Measurements from ENCODE around the gene SHISA6. TPM values are rescaled to one million over a fixed set of nuclear protein-coding genes. Genes with fewer than 3 reads are reported as not detected.

SHISA6 gene
- total and polyA plus RNA-seq, 2 donors (not counting 1 experiment from before 2014, with no cell fraction given), result not detected

GRCh38 chr17:11554042-11554441, 313.0 kb downstream of the SHISA6 start:
- Histone ChIP-seq H3K36me3 (ENCODE audit: control insufficient read depth, insufficient read depth, low read length) (no peaks in the 10 kb centered on the region), H3K9me3 (ENCODE audit: control insufficient read depth, insufficient read depth, low read depth, low read length) (no peaks in the 10 kb centered on the region)
- no peak for DNase-seq (ENCODE audit: low read depth in 2 of 2)

GRCh38 chr17:11554542-11554941, 313.5 kb downstream of the SHISA6 start:
- Histone ChIP-seq H3K36me3 (ENCODE audit: control insufficient read depth, insufficient read depth, low read length) (no peaks in the 10 kb centered on the region), H2AFZ (ENCODE audit: low read length) (no peak overlapping the region), H3K4me1 (ENCODE audit: control insufficient read depth, extremely low read depth, insufficient read depth, low read length) (no peaks in the 10 kb centered on the region), H3K9ac (ENCODE audit: insufficient read depth, low read length) (no peak overlapping the region), H3K27me3 (ENCODE audit: control insufficient read depth, insufficient read depth, low read length) (no peaks in the 10 kb centered on the region), H3K4me2 (ENCODE audit: extremely low read depth, insufficient read depth, low read length) (no peak overlapping the region), H4K20me1 (ENCODE audit: control insufficient read depth, extremely low read depth, insufficient read depth, low read length) (no peaks in the 10 kb centered on the region), H3K9me3 (ENCODE audit: control insufficient read depth, insufficient read depth, low read depth, low read length) (no peaks in the 10 kb centered on the region), H3K27ac (ENCODE audit: insufficient read depth, low read length) (no peak overlapping the region), H3K79me2 (ENCODE audit: control insufficient read depth, insufficient read depth, low read length) (no peaks in the 10 kb centered on the region), H3K4me3 (replicated peaks in 1 of 4; ENCODE audit: control extremely low read depth in 1 of 4, insufficient read depth in 1 of 4, low read depth in 3 of 4, low read length in 4 of 4) (no peak overlapping the region)
- no peak for TF ChIP-seq EZH2 (IDR thresholded peaks at IDR 0.05; ENCODE audit: low read length, missing control alignments)
- TF ChIP-seq CTCF (conservative IDR thresholded peaks at IDR 0.05 in 1 of 2, IDR thresholded peaks at IDR 0.05 in 1 of 2; ENCODE audit: low read depth in 1 of 2, low read length in 2 of 2), result no peak
- no peak for DNase-seq (ENCODE audit: low read depth in 2 of 2)

More at GRCh38 chr17:11554042-11554441, 313.0 kb downstream of the SHISA6 start:
- Histone ChIP-seq H3K4me3 (replicated peaks in 1 of 4; ENCODE audit: control extremely low read depth in 1 of 4, insufficient read depth in 1 of 4, low read depth in 3 of 4, low read length in 4 of 4) (no peak overlapping the region), H3K4me2 (ENCODE audit: extremely low read depth, insufficient read depth, low read length) (no peak overlapping the region), H3K9ac (ENCODE audit: insufficient read depth, low read length) (no peak overlapping the region), H4K20me1 (ENCODE audit: control insufficient read depth, extremely low read depth, insufficient read depth, low read length) (no peaks in the 10 kb centered on the region), H2AFZ (ENCODE audit: low read length) (no peak overlapping the region), H3K27me3 (ENCODE audit: control insufficient read depth, insufficient read depth, low read length) (no peaks in the 10 kb centered on the region), H3K27ac (ENCODE audit: insufficient read depth, low read length) (no peak overlapping the region), H3K79me2 (ENCODE audit: control insufficient read depth, insufficient read depth, low read length) (no peaks in the 10 kb centered on the region), H3K4me1 (ENCODE audit: control insufficient read depth, extremely low read depth, insufficient read depth, low read length) (no peaks in the 10 kb centered on the region)
- TF ChIP-seq EZH2 (IDR thresholded peaks at IDR 0.05; ENCODE audit: low read length, missing control alignments) (no peak), CTCF (conservative IDR thresholded peaks at IDR 0.05 in 1 of 2, IDR thresholded peaks at IDR 0.05 in 1 of 2; ENCODE audit: low read depth in 1 of 2, low read length in 2 of 2) (no peak)

- H3K79me2 ChIP-seq (ENCODE audit: control insufficient read depth, insufficient read depth, low read length), result no peaks in the 10 kb centered on the region
- no peak overlapping the region for H3K4me2 ChIP-seq (ENCODE audit: extremely low read depth, insufficient read depth, low read length)
- no peaks in the 10 kb centered on the region for H3K36me3 ChIP-seq (ENCODE audit: control insufficient read depth, insufficient read depth, low read length)
- TF ChIP-seq EZH2 (IDR thresholded peaks at IDR 0.05; ENCODE audit: low read length, missing control alignments), result no peak
- TF ChIP-seq CTCF (conservative IDR thresholded peaks at IDR 0.05 in 1 of 2, IDR thresholded peaks at IDR 0.05 in 1 of 2; ENCODE audit: low read depth in 1 of 2, low read length in 2 of 2), result no peak
- no peak for DNase-seq (ENCODE audit: low read depth in 2 of 2)
- no peak overlapping the region for H2AFZ ChIP-seq (ENCODE audit: low read length)
- H3K9ac ChIP-seq (ENCODE audit: insufficient read depth, low read length), result no peak overlapping the region
- H3K4me3 ChIP-seq (replicated peaks in 1 of 4; ENCODE audit: control extremely low read depth in 1 of 4, insufficient read depth in 1 of 4, low read depth in 3 of 4, low read length in 4 of 4), result no peak overlapping the region
- H3K27me3 ChIP-seq (ENCODE audit: control insufficient read depth, insufficient read depth, low read length), result no peaks in the 10 kb centered on the region
- H4K20me1 ChIP-seq (ENCODE audit: control insufficient read depth, extremely low read depth, insufficient read depth, low read length), result no peaks in the 10 kb centered on the region
- H3K9me3 ChIP-seq (ENCODE audit: control insufficient read depth, insufficient read depth, low read depth, low read length), result no peaks in the 10 kb centered on the region
- H3K27ac ChIP-seq (ENCODE audit: insufficient read depth, low read length), result no peak overlapping the region
- H3K4me1 ChIP-seq (ENCODE audit: control insufficient read depth, extremely low read depth, insufficient read depth, low read length), result no peaks in the 10 kb centered on the region
Observed at GRCh38 chr17:11555530-11555929, 314.5 kb downstream of the SHISA6 start.

Data from fibroblast of lung (primary cell).